Nephron (organoid): ENCODE results near the gene UGT1A8.
"Not testable (repeated sequence)": the region's sequence is repeated elsewhere in the genome, so short reads cannot be mapped to it uniquely, and the experiment has no call there.

Experiments used
- H3K27ac Mint-ChIP-seq, 3 experiments: 2 replicates each; pipeline ENCODE4 v1.8.0; 2020; ENCODE audit warnings: mixed read lengths in 3 of 3, mild to moderate bottlenecking in 2 of 3, moderate library complexity in 1 of 3
- H3K27me3 Mint-ChIP-seq: 2 replicates; pipeline ENCODE4 v1.8.0; 2021; ENCODE audit warnings: low read depth, mild to moderate bottlenecking, moderate library complexity, mixed read lengths
- H3K36me3 Mint-ChIP-seq: 2 replicates; pipeline ENCODE4 v1.8.0; 2020; ENCODE audit warnings: low read depth, mixed read lengths
- H3K4me1 Mint-ChIP-seq: 2 replicates; pipeline ENCODE4 v1.8.0; 2020; ENCODE audit warnings: mixed read lengths
- H3K4me3 Mint-ChIP-seq, 3 experiments: 2 replicates each; pipeline ENCODE4 v1.8.0; 2020; ENCODE audit warnings: mild to moderate bottlenecking in 3 of 3, mixed read lengths in 3 of 3, moderate library complexity in 2 of 3
- H3K9me3 Mint-ChIP-seq: 2 replicates; pipeline ENCODE4 v1.8.0; 2020; ENCODE audit warnings: mixed read lengths
- CTCF ChIP-seq, 3 experiments: fragments of 200-600 bp; sonication (generic); IDR thresholded peaks; one replicate each; pipeline ENCODE4 v1.5.0; 2021; ENCODE audit warnings: antibody characterized with exemption in 3 of 3; ENCODE audit not compliant: unreplicated experiment in 3 of 3

UGT1A8 gene

GRCh38 chr2:233602076-233602475 lies 15.4 kb upstream of the UGT1A8 start:
- Mint-ChIP-seq H3K4me3 (no peak overlapping the region), H3K27ac (no peak overlapping the region), H3K27me3 (no peaks in the 10 kb centered on the region), H3K9me3 (no peaks in the 10 kb centered on the region), H3K4me1 (no peaks in the 10 kb centered on the region), H3K36me3 (no peaks in the 10 kb centered on the region)
- TF ChIP-seq CTCF (IDR thresholded peaks at IDR 0.05; ENCODE audit: unreplicated experiment in 3 of 3), result no peak

GRCh38 chr2:233603520-233603919 lies 13.9 kb upstream of the UGT1A8 start:
- Mint-ChIP-seq H3K27me3 (no peaks in the 10 kb centered on the region), H3K9me3 (peaks cover 8% of the 10 kb centered on the region), H3K27ac (no peak overlapping the region), H3K4me3 (no peak overlapping the region), H3K36me3 (no peaks in the 10 kb centered on the region), H3K4me1 (no peaks in the 10 kb centered on the region)
- TF ChIP-seq CTCF (IDR thresholded peaks at IDR 0.05; ENCODE audit: unreplicated experiment in 3 of 3), result no peak

- H3K27me3 Mint-ChIP-seq, result no peaks in the 10 kb centered on the region
- TF ChIP-seq CTCF (IDR thresholded peaks at IDR 0.05; ENCODE audit: unreplicated experiment in 3 of 3), result no peak
- no peaks in the 10 kb centered on the region for H3K4me1 Mint-ChIP-seq
- H3K4me3 Mint-ChIP-seq, result no peak overlapping the region
- no peaks in the 10 kb centered on the region for H3K36me3 Mint-ChIP-seq
- H3K9me3 Mint-ChIP-seq, result peaks cover 12% of the 10 kb centered on the region
- no peak overlapping the region for H3K27ac Mint-ChIP-seq
These were observed 12.6 kb upstream of the UGT1A8 start for GRCh38 chr2:233604826-233605225.

- Mint-ChIP-seq H3K36me3 (no peaks in the 10 kb centered on the region), H3K27me3 (no peaks in the 10 kb centered on the region), H3K9me3 (peaks cover 16% of the 10 kb centered on the region), H3K27ac (no peak overlapping the region), H3K4me1 (no peaks in the 10 kb centered on the region), H3K4me3 (no peak overlapping the region)
- no peak for TF ChIP-seq CTCF (IDR thresholded peaks at IDR 0.05; ENCODE audit: unreplicated experiment in 3 of 3)
These were observed 11.8 kb upstream of the UGT1A8 start for GRCh38 chr2:233605680-233606079.

GRCh38 chr2:233611284-233611683 lies 6.1 kb upstream of the UGT1A8 start:
- H3K4me3 Mint-ChIP-seq, result no peak overlapping the region
- peaks cover 55% of the 10 kb centered on the region for H3K9me3 Mint-ChIP-seq
- peaks cover 7% of the 10 kb centered on the region for H3K27me3 Mint-ChIP-seq
- H3K27ac Mint-ChIP-seq, result no peak overlapping the region
- H3K36me3 Mint-ChIP-seq, result no peaks in the 10 kb centered on the region
- TF ChIP-seq CTCF (IDR thresholded peaks at IDR 0.05; ENCODE audit: unreplicated experiment in 3 of 3), result no peak
- no peaks in the 10 kb centered on the region for H3K4me1 Mint-ChIP-seq

- TF ChIP-seq CTCF (IDR thresholded peaks at IDR 0.05; ENCODE audit: unreplicated experiment in 3 of 3), result no peak
- Mint-ChIP-seq H3K27ac (no peak overlapping the region), H3K27me3 (peaks cover 3% of the 10 kb centered on the region)
These were observed 2.8 kb downstream of the UGT1A8 start for GRCh38 chr2:233620204-233620603.

GRCh38 chr2:233621863-233622262 lies 4.4 kb downstream of the UGT1A8 start:
- not testable (repeated sequence) for H3K27ac Mint-ChIP-seq, H3K4me1 Mint-ChIP-seq, H3K9me3 Mint-ChIP-seq, H3K27me3 Mint-ChIP-seq, H3K36me3 Mint-ChIP-seq, H3K4me3 Mint-ChIP-seq

More at GRCh38 chr2:233620204-233620603, 2.8 kb downstream of the UGT1A8 start:
- H3K4me3 Mint-ChIP-seq, result no peak overlapping the region
- H3K36me3 Mint-ChIP-seq, result no peaks in the 10 kb centered on the region
- H3K4me1 Mint-ChIP-seq, result no peaks in the 10 kb centered on the region
- H3K9me3 Mint-ChIP-seq, result peaks cover 14% of the 10 kb centered on the region
